GM18508 (cell line): ENCODE results near the gene SLC39A11.

Experiments used
- ATAC-seq: cut with Tn5 transposase; IDR thresholded peaks from one replicate; pipeline ENCODE4 v1.9.1; 2021; ENCODE audit warnings: moderate number of reproducible peaks; ENCODE audit not compliant: insufficient read depth, unreplicated experiment

Gene SLC39A11

DNA sequence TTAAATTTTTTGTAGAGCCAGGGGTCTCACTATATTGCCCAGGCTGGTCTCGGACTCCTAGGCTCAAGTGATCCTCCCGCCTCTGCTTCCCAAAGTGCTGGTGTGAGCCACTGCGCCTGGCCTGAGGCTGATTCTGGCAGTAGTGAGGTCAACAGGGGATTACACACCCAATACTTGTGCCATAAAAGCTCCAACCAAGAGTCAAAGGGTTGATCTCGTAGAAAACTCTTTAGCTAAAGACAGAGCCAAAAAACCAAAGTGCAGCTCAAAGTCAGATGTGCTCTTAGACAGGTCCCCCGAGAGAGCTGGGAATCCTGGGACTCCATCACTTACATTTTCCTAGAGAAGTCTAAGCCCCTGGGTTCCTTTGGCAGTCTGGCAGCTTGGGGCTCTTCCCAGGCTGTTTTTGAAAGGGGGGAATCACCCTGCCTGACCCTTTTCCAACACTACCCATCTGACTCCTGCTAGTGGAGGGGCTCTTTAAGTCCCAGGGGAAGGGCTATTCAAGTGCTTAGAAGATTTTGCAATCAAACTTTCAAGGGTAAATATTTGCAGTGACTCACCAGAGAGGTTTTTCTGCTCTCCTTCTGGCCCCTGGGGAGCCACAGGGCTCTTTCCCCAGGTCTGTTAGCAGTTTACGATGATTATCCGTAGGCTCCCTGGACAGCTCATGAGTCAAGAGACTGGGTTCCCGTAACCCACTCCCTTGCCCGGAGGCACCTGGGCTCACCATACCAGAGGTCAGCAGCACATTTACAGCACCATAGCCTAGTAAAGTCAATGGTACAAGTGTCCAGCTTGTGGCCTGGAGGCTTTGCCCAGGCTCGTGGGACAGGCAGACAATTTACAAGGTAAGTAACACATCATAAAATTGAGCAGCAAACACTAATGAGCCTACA is 408.7 kb downstream of the SLC39A11 start:
- ATAC-seq = no peak

DNA sequence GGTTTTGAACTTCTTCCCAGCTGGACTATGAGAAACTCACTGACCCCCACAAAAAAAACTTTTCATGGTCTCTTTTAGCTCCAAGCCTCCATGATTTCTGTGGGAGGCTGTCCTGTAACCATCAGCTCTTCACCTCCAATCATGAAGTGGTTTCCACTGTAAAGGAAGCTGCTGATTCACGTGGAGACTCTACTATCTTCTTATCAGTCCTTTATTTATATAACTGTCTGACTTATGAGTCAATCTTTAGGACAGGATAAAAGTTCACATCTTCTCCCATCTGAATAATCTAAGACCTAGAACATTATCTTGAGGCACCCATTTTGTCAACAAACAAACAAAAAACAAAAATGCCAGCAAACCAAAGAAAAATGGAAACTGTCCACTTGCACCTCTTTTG is 409.9 kb downstream of the SLC39A11 start:
- ATAC-seq = no peak

DNA sequence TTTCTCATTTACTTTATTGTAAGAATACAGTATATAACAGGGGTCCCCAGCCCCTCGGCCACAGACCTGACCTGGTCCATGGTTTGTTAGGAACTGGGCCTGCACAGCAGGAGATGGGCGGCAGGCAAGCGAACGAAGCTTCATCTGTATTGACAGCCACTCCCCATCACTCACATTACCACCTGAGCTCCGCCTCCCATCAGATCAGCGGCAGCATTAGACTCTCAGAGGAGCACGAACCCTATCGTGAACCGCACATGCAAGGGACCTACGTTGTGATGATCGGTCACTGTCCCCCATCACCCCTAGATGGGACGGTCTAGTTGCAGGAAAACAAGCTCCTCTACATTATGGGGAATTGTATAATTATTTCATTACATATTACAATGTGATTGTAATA is 410.6 kb downstream of the SLC39A11 start:
- ATAC-seq = no peak

DNA sequence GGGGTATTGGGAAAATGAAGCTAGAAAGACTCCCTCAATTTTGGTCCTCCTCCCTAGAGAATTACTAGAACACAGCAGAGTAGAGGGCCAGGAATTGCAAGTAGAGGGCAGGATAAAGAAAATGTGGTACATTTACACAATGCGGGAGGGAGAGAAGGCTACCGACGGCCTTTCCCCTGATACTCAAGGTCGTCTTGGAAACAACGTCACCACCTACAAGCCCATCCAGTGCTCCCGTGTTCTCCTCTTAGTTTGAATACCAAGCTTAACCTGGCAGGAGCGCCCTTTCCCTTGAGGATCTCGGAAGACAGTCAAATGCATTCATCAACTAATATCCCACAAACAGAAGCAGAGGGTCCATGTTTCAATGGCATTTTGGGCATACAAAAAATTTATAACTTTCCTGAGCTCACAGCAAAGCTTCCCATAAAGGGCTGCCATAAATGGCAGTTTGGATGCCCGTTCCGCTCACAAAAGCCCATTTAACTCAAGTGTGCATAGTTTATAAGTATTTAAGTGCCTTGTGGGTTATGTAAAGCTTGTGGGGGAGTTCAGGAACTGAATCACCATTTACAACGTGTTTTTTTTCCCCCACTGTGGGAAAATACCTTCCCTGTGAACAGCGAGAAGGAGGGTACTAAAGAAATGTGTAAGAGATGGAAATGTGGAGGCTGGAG is 414.6 kb downstream of the SLC39A11 start:
- ATAC-seq = no peak

DNA sequence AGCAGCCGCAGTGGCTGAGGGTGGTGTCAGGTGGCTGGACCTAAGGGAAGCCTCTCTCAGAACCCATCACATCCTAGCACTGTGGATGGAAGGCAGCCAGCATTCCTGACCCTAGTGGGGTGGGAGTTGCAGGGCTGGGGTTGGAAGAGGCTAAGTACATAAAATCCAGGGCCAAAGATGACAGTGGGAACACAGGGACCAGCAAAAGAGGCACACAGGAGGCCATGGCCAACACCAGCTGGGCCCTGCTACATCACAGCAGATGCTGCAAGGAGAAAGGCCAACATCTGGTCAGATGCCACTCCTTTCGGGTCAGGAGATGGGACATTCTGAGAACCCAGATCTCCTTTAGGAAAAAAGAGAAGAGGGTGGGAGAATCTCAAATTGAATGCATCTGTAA is 415.4 kb downstream of the SLC39A11 start:
- no peak for ATAC-seq

DNA sequence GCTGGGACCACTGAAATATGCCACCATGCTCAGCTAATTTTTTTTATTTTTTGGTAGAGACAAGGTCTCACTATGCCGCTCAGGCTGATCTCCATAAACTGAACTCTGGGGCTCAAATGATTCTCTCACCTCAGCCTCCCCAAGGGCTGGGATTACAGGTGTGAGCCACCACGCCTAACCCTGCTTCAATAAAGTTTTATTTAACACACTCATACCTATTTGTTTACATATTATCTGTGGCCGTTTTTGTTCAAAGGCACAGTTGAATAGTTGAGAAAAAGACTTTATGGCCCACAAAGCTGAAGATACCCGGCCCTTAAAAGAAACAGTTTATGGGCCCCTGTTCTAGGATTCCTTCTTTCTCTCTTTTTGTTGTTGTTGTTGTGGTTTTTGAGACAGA is 419.8 kb downstream of the SLC39A11 start:
- no peak for ATAC-seq

DNA sequence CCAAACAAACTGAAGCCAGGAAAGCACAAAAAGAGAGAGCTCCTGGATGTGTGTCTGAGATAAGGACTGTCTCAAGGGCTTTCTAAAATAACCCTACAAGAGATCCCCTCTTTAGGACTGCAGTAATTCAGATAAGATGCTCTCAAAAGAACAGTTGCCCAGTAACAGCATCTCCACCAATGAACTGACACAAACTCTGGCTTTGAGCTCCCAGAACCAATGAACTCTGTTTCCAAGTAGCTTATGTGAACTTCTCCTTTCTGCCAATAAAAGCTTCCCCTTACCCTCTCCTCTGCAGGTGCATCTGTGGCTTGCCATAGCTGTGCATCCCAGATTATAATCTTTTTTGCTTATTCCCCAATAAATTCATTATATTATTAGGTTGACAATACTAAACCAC is 421.5 kb downstream of the SLC39A11 start:
- no peak for ATAC-seq

DNA sequence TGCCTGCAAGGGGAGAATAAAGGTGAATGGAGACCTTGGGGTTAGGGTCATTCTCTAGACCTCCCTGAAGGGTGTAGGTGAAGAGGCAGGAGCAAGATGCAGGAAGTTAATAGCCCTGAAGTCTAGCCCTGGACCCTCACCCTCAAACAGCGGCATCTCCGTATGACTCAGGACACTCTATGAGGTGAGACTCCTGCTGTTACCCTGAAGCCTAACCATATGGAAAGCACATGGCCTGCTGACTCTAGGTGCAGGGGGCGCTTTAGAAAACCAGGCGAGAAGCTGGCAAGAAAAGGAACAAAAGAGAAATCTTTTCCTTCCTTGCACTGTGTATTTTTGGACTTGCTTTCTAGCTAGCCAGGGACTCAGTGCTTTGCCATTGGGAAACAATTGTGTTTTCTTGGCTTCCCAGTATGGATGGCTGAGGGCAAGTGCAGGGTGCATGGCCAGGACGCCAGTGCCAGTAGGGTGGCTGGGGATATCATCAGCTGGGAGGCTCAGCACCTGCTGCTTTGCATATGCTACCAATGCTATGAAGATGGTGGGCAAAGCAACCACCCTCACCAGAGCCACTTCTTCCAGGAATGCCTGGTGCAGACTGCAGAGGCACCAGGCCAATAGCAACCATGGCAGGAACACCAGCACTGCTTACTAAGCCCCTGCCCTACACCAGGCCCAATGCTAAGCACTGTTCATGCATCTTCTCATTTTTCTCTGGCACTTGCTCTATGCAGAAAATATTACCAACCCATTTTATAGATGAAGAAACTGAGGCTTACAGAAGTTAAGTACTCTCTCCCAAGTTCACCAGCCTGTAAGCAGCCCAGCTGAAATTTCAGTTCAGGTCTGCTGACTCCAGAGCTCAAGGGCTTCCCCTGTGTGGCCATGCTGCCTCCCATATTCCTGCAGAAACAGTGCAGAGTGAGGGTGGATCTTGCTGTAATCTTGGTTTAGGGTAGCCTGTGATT is 425.1 kb downstream of the SLC39A11 start:
- no peak for ATAC-seq

DNA sequence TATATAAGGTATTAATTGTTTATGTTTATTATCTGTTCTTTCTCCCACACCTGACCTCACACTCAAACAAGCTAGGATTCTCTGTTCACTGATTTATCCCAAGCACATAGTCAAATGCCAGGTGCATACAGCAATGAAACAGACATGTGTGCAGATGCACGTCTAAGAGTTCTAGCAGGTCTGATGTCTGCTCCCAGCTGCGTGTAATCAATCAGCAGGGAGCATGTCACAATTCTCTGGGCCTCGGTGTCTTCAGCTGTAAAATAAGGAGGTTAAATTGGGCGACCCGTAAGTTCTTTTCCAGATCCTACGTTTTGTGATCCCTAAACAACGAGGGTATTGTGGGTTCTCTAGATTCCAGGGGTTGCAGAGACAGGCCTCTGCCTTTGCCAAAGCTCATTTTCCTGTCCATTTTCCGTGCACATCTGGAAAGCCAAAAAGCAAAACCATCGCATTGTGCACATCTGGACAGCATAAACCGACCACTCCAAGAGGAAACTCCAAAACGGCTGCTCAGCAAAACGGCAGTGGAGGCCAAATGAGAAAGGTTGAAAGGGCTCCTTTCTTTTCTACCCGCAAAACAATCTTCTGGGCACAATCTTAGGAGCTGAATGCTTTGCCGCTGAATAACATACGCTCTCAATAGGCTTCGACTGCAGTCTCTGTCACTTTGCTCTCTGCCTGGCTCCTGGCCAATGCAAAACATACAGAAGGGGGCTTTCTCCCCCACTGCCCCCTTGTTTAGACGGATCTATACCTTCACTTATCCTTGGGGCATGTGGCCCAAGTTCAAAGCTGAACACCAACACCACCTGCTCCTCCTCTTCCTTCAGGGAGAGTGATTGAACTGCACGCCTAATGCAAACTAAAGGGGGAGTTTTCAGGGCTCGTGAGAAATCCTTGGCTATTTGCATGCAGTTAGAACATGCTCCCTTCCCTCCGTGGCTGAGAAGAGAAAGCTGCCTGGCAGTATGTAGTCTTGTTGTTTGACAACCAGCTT is 426.3 kb downstream of the SLC39A11 start:
- ATAC-seq = no peak

DNA sequence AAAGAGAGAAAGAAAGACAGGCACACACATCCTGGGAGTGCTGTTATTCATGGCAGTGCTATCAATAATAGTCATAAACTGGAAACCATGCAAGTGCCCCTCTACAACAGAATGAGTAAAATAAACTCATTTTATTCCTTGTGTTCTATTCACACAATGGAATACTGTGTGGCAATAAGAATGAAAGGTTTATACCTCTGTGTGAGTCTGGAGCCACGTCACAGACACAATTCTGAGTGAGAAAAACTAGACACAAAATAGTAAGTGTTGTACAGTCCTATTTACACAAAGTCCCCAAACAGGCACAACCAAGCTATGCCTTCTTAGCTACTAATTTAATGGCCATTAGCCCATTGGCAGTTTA is 429.7 kb downstream of the SLC39A11 start:
- ATAC-seq = no peak

DNA sequence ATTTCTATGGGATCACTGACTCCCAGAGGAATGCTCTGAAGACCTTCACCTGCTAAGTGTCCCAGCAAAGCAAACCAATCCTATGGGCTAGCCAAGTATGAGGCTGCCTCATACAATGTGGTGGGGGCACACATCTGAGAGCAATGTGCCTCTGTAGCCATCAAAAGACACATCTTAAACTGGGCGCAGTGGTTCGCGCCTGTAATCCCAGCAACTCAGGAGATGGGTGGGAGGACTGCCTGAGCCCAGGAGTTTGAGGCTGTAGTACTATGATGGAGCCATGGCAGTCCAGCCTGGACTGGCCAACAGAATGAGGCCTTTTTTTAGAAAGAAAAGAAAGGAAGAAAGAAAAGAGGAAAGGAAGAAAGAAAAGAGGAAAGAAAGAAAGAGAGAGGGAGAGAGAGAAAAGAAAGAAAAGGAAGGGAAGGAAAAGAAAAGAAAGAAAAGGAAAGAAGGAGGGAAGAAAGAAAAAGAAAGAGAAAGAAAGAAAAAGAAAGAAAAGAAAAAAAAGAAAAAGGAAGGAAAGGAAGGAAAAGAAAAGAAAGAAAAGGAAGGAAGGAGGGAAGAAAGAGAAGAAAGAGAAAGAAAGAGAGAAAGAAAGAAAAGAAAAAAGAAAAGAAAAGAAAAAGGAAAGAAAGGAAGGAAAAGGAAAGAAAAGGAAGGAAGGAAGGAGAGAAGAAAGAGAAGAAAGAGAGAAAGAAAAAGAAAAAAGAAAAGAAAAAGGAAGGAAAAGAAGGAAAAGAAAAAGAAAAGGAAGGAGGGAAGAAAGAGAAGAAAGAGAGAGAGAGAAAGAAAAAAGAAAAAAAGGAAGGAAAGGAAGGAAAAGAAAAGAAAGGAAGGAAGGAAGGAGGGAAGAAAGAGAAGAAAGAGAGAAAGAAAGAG is 430.3 kb downstream of the SLC39A11 start:
- ATAC-seq = no peak

DNA sequence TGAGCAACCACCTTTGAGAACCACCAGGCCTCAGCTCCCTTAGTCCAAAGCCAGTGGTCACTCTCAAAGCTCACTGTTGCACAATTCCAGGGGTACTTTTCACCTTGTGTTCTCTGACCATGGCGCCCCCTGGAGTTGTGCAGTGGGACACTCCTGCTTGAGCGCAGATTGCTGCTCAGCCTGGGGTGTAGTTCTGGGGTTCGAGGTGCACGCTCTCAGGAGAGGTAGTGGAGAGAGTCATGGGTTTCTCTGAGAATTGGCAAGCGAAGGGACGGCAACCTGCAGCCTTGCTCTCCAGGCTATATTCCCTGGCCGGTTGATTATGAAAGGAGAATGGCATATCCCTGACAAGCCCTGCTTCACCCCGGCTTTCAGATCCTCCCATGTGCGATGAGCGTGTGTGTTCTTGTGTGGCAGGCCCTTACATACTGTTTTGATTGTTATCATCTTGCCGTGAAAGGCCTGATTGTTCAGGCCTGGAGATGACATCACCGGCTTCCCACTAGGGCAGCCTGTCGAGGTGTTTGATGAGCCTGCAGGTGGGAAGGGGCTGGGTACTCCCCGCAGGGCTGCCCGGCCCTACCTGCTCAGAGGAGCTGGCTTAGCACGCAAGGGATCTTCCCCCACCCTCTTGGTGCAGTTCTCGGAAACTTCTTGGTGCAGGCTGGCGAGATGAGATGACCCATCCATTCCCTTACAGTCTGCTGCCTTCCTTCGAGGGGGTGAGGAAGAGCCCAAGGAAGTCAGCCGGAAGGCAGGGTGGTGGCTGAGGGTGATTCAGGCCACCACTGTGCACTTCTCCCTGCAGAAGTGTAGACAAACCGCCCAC is 431.2 kb downstream of the SLC39A11 start:
- no peak for ATAC-seq

DNA sequence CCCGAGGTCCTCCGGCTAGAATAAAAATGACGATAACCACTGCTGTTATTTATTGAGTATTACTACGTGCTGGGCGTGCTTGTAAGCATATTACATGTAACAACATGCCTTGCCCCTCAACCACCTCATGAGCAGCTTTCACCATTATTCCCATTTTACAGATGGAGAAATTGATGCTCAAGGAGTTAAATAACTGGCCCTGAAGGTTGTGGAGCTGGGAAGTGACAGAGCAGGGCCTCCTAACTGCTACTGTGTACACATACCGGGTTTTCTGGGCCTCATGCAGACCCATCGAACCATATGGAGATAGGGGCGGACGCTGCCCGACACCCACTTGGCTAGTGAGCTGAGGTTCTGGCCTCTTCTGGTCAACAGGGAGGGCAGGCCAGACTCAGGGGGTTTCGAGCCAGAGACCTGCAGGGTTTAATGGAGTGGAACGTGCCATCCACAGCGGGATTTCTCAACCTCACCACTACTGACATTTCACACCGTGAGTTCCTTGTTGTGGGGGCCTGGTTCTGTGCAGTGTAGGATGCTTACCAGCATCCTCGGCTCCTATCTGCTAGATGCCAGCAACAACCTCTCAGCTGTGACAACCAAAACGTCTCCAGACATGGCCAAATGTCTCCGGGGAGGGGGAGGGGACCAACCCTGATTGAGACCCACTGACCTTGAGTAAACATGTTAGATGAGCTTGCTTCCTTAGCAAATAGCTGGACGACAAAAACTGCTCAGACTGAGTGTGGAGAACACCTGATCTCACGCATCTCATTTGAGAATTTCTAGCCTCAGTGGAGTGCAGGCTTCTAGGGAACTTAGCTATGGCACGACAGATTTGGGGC is 432.0 kb downstream of the SLC39A11 start:
- no peak for ATAC-seq

DNA sequence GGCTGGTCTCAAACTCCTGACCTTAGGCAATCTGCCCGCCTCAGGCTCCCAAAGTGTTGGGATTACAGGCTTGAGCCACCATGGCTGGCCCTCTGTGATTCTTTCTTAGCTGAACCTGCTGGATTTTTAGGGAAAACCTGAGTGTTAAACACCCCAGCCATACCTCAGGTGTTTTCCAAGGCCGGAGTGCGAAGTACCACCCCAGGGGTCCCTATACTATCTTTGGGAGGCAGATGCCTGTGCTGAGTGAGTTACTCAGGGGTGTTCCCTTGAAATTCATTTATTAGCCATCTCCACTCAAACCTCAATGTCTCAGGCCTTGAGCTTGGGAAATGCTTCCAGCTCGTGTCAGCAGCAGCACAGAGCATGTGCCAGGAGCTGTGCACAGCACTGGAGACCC is 432.7 kb downstream of the SLC39A11 start:
- no peak for ATAC-seq

DNA sequence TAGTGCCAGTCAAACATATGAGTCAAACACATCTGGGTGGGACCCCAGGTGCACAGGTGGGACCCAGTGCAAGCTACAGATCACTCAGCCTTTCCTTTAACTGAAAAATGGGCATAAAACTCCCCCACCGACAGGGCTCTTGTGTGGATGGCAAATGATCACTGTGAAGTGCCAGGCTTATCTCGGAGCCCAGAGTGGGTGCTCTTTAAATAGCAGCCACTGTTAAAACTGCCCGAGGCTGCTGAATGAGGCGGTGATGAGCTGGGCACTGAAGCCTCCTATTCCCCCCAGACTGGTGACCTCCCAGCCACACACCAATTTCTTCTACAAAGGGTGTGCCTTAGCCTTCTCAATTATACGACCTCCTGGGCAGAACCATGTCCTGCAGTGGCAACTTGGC is 433.8 kb downstream of the SLC39A11 start:
- no peak for ATAC-seq

DNA sequence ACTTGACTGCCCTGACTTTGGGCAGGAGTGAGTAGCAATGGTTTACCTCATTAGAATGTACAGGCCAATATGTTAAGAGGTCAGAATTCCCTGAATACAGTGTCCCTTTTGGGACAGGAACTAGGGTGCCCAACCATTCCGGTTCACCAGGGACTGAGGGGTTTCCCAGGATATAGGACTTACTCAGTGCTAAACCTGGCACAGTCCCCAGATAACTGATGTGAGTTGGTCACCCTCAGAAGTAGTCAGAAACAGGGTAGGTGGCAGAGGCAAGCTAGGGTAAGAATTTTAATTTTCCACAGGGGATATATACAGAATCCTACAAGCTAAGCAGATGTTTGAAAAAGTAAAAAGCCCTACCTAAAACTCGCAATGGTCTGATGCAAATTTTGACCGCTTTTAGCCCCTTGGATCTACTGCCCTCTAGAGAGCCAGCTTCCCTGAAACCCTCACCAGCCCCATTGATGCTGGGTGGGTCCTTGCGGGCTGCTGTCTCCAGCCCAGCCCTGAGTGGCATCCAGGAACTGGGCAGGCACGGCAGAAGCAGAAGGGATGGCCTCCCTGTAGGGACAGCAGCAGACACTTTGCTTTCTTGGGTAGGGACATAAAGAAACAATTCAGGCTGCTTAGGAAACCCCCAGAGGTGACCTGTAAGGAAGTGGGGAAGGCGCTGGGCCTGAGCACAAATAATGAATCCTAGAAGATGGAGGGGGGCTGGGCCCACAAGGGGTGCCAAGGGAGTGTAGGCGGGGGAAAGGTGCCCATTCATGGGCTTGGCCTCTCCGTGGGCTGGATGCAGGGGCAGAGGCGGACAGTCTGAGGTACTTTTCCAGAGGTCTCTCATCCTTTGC is 434.8 kb downstream of the SLC39A11 start:
- no peak for ATAC-seq
